ENCODE measurements around the gene TMEM213.
"Not testable (repeated sequence)": the region's sequence is repeated elsewhere in the genome, so short reads cannot be mapped to it uniquely, and the experiment has no call there.

Gene TMEM213

DNA sequence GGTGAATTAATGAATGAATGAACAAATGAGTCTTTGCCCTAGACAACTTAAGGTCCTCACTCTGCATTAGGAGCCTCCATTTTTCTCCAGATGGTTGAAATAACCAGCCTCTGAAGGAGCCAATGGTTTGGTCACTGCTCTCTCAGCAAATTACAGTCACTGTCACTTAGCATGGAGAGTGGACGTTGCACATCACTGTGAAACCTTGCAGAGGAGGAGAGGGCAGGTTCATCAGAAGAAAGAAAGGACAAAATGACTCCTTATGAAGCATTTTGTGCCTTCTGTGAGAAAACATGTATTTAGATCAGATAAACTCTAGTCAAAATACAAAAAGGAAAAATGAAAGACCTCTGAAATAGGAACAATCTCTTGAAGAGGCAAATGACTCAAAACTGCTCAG lies 6.8 kb downstream of the TMEM213 start:
- Histone ChIP-seq H3K27ac (ENCODE audit: low read length) (no peak overlapping the region), H3K27me3 (replicated peaks; ENCODE audit: insufficient read depth, low read length) (no peaks in the 10 kb centered on the region)

DNA sequence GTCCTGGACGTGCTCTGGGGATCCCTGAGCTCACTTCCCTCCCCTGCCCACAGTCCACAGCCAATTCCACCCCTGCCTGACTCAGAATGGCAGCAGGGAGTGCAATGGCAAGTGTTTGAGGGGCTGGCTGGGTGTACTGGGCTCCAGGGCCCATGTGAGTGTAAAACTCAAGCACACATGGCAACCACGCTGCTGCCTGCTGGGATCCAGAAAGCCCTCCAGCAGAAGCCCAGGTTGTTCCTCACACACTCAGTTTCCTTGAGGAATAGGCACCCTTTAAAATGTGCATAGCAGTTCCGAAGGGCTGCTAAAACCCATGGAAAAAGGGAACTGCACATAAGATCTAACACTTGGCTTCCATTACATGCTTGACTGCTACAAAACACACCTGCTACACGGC lies 11.6 kb downstream of the TMEM213 start:
- H3K79me2 ChIP-seq (ENCODE audit: low read length), result no peaks in the 10 kb centered on the region
- no peak overlapping the region for H2AFZ ChIP-seq (ENCODE audit: low read length)
- H3K27me3 ChIP-seq (replicated peaks; ENCODE audit: insufficient read depth, low read length), result no peaks in the 10 kb centered on the region
- H3K4me1 ChIP-seq (ENCODE audit: low read length), result no peaks in the 10 kb centered on the region
- H4K20me1 ChIP-seq (ENCODE audit: insufficient read depth, low read length), result no peaks in the 10 kb centered on the region
- no peaks in the 10 kb centered on the region for H3K36me3 ChIP-seq (replicated peaks; ENCODE audit: insufficient read depth, low read length)
- H3F3A ChIP-seq (ENCODE audit: insufficient read depth, low read length), result no peaks in the 10 kb centered on the region
- no peak overlapping the region for H3K4me2 ChIP-seq (ENCODE audit: low read depth, low read length)
- no peak for DNase-seq
- H3K27ac ChIP-seq (ENCODE audit: low read length), result no peak overlapping the region
- H3K9me2 ChIP-seq (replicated peaks; ENCODE audit: insufficient read depth, low read length), result no peaks in the 10 kb centered on the region
- H3K9ac ChIP-seq (ENCODE audit: low read length), result no peak overlapping the region
- H3K9me3 ChIP-seq (replicated peaks; ENCODE audit: insufficient read depth, low read length), result no peaks in the 10 kb centered on the region
- TF ChIP-seq EZH2phosphoT487 (IDR thresholded peaks at IDR 0.05; ENCODE audit: low read length) (no peak), EZH2 (optimal IDR thresholded peaks at IDR 0.05; ENCODE audit: low read depth, low read length) (no peak)
- TF ChIP-seq, protein P1, sequence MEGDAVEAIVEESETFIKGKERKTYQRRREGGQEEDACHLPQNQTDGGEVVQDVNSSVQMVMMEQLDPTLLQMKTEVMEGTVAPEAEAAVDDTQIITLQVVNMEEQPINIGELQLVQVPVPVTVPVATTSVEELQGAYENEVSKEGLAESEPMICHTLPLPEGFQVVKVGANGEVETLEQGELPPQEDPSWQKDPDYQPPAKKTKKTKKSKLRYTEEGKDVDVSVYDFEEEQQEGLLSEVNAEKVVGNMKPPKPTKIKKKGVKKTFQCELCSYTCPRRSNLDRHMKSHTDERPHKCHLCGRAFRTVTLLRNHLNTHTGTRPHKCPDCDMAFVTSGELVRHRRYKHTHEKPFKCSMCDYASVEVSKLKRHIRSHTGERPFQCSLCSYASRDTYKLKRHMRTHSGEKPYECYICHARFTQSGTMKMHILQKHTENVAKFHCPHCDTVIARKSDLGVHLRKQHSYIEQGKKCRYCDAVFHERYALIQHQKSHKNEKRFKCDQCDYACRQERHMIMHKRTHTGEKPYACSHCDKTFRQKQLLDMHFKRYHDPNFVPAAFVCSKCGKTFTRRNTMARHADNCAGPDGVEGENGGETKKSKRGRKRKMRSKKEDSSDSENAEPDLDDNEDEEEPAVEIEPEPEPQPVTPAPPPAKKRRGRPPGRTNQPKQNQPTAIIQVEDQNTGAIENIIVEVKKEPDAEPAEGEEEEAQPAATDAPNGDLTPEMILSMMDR (IDR thresholded peaks at IDR 0.05; ENCODE audit: low read length), result no peak
- no peak overlapping the region for H3K4me3 ChIP-seq (ENCODE audit: low read length)

More for the DNA sequence above, 6.8 kb downstream of the TMEM213 start:
- Histone ChIP-seq H3K9ac (ENCODE audit: low read length) (no peak overlapping the region), H3K9me3 (replicated peaks; ENCODE audit: insufficient read depth, low read length) (no peaks in the 10 kb centered on the region), H4K20me1 (ENCODE audit: insufficient read depth, low read length) (no peaks in the 10 kb centered on the region), H3K79me2 (ENCODE audit: low read length) (no peaks in the 10 kb centered on the region), H2AFZ (ENCODE audit: low read length) (no peak overlapping the region), H3K36me3 (replicated peaks; ENCODE audit: insufficient read depth, low read length) (no peaks in the 10 kb centered on the region), H3K4me2 (ENCODE audit: low read depth, low read length) (no peak overlapping the region), H3K4me3 (ENCODE audit: low read length) (no peak overlapping the region), H3F3A (ENCODE audit: insufficient read depth, low read length) (no peaks in the 10 kb centered on the region), H3K4me1 (ENCODE audit: low read length) (no peaks in the 10 kb centered on the region), H3K9me2 (replicated peaks; ENCODE audit: insufficient read depth, low read length) (no peaks in the 10 kb centered on the region)
- DNase-seq, result no peak
- TF ChIP-seq, protein P1 (IDR thresholded peaks at IDR 0.05; ENCODE audit: low read length), result no peak
- no peak for TF ChIP-seq EZH2 (optimal IDR thresholded peaks at IDR 0.05; ENCODE audit: low read depth, low read length)
- no peak for TF ChIP-seq EZH2phosphoT487 (IDR thresholded peaks at IDR 0.05; ENCODE audit: low read length)

DNA sequence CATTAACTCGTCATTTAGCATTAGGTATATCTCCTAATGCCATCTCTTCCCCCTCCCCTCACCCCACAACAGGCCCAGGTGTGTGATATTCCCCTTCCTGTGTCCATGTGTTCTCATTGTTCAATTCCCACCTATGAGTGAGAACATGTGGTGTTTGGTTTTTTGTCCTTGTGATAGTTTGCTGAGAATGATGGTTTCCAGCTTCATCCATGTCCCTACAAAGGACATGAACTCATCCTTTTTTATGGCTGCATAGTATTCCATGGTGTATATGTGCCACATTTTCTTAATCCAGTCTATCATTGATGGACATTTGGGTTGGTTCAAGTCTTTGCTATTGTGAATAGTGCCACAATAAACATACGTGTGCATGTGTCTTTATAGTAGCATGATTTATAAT lies 13.5 kb downstream of the TMEM213 start:
- H4K20me1 ChIP-seq (ENCODE audit: insufficient read depth, low read length); H3K4me3 ChIP-seq (ENCODE audit: low read length); DNase-seq; H3F3A ChIP-seq (ENCODE audit: insufficient read depth, low read length); H3K27me3 ChIP-seq (replicated peaks; ENCODE audit: insufficient read depth, low read length); H3K79me2 ChIP-seq (ENCODE audit: low read length); H3K9me2 ChIP-seq (replicated peaks; ENCODE audit: insufficient read depth, low read length); H2AFZ ChIP-seq (ENCODE audit: low read length); H3K4me2 ChIP-seq (ENCODE audit: low read depth, low read length); H3K4me1 ChIP-seq (ENCODE audit: low read length); H3K9me3 ChIP-seq (replicated peaks; ENCODE audit: insufficient read depth, low read length); H3K36me3 ChIP-seq (replicated peaks; ENCODE audit: insufficient read depth, low read length); H3K27ac ChIP-seq (ENCODE audit: low read length); H3K9ac ChIP-seq (ENCODE audit: low read length): not testable (repeated sequence)

DNA sequence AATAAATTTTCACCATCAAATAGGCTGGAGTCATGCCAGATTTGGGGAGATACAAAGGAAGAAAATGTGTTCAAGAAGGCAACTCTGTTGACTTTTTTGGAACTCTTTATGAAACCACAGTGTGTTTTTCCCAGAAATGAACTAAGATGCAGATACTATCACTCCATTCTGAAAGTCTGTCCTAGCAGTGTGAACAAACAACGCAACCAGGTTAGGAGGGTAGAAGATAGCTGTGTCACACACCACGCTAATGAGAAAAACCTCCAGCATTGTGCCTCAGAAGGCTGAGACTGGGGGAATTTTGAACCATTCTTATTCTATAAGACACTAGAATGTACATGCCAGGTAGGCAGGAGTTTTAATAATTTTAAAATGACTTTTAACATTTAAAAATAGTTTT lies 16.2 kb downstream of the TMEM213 start:
- Histone ChIP-seq H3K27me3 (replicated peaks; ENCODE audit: insufficient read depth, low read length) (no peaks in the 10 kb centered on the region), H3K4me3 (ENCODE audit: low read length) (no peak overlapping the region), H3F3A (ENCODE audit: insufficient read depth, low read length) (no peaks in the 10 kb centered on the region), H2AFZ (ENCODE audit: low read length) (no peak overlapping the region), H4K20me1 (ENCODE audit: insufficient read depth, low read length) (no peaks in the 10 kb centered on the region), H3K4me1 (ENCODE audit: low read length) (no peaks in the 10 kb centered on the region), H3K9me3 (replicated peaks; ENCODE audit: insufficient read depth, low read length) (no peaks in the 10 kb centered on the region), H3K27ac (ENCODE audit: low read length) (no peak overlapping the region), H3K9ac (ENCODE audit: low read length) (no peak overlapping the region), H3K79me2 (ENCODE audit: low read length) (no peaks in the 10 kb centered on the region), H3K4me2 (ENCODE audit: low read depth, low read length) (no peak overlapping the region), H3K9me2 (replicated peaks; ENCODE audit: insufficient read depth, low read length) (no peaks in the 10 kb centered on the region), H3K36me3 (replicated peaks; ENCODE audit: insufficient read depth, low read length) (no peaks in the 10 kb centered on the region)
- no peak for DNase-seq
- no peak for TF ChIP-seq EZH2 (optimal IDR thresholded peaks at IDR 0.05; ENCODE audit: low read depth, low read length)
